ENCODE measurements around the gene UTY.
A peak's percentile ranks its signal among the peaks of the same experiment; 100 is the strongest.

The UTY gene

GRCh38 chrY:13479828-13480227 is at the start of gene UTY:
Gene UTY, minus strand, starts transcription at chrY:13480033. Its CDS starts 368 bp downstream, at chrY:13479665.
- Histone ChIP-seq H3K4me3 (ENCODE audit: low read length) (peak within 1 kb of the TSS; percentile 88), H3K36me3 (ENCODE audit: control insufficient read depth, insufficient read depth, low read length) (no peaks in the 10 kb centered on the region), H3K27me3 (ENCODE audit: control insufficient read depth, insufficient read depth, low read length) (no peaks in the 10 kb centered on the region), H3K9ac (ENCODE audit: low read length) (peak within 1 kb of the TSS; percentile 98), H3K4me1 (ENCODE audit: control insufficient read depth, insufficient read depth, low read length) (no peaks in the 10 kb centered on the region), H3K9me3 (ENCODE audit: control insufficient read depth, low read length) (no peaks in the 10 kb centered on the region)

GRCh38 chrY:13520474-13520873 is 40.6 kb upstream of the UTY start:
- H3K9me3 ChIP-seq (ENCODE audit: control insufficient read depth, low read length), result no peaks in the 10 kb centered on the region
- no peak overlapping the region for H3K4me3 ChIP-seq (ENCODE audit: low read length)
- H3K36me3 ChIP-seq (ENCODE audit: control insufficient read depth, insufficient read depth, low read length), result no peaks in the 10 kb centered on the region
- H3K27me3 ChIP-seq (ENCODE audit: control insufficient read depth, insufficient read depth, low read length), result no peaks in the 10 kb centered on the region
- H3K9ac ChIP-seq (ENCODE audit: low read length), result no peak overlapping the region
- no peaks in the 10 kb centered on the region for H3K4me1 ChIP-seq (ENCODE audit: control insufficient read depth, insufficient read depth, low read length)

GRCh38 chrY:13501215-13501614 is 21.4 kb upstream of the UTY start:
- Histone ChIP-seq H3K4me1 (ENCODE audit: control insufficient read depth, insufficient read depth, low read length) (no peaks in the 10 kb centered on the region), H3K4me3 (ENCODE audit: low read length) (no peak overlapping the region), H3K9me3 (ENCODE audit: control insufficient read depth, low read length) (no peaks in the 10 kb centered on the region), H3K27me3 (ENCODE audit: control insufficient read depth, insufficient read depth, low read length) (no peaks in the 10 kb centered on the region), H3K9ac (ENCODE audit: low read length) (no peak overlapping the region), H3K36me3 (ENCODE audit: control insufficient read depth, insufficient read depth, low read length) (no peaks in the 10 kb centered on the region)

- H3K4me3 ChIP-seq (ENCODE audit: low read length), result no peak overlapping the region
These were observed 13.9 kb upstream of the UTY start for GRCh38 chrY:13493737-13494136.

GRCh38 chrY:13492408-13492807 is 12.6 kb upstream of the UTY start:
- no peak overlapping the region for H3K9ac ChIP-seq (ENCODE audit: low read length)
- H3K9me3 ChIP-seq (ENCODE audit: control insufficient read depth, low read length), result no peaks in the 10 kb centered on the region
- no peaks in the 10 kb centered on the region for H3K36me3 ChIP-seq (ENCODE audit: control insufficient read depth, insufficient read depth, low read length)
- H3K4me1 ChIP-seq (ENCODE audit: control insufficient read depth, insufficient read depth, low read length), result peaks cover 8% of the 10 kb centered on the region
- no peaks in the 10 kb centered on the region for H3K27me3 ChIP-seq (ENCODE audit: control insufficient read depth, insufficient read depth, low read length)
- H3K4me3 ChIP-seq (ENCODE audit: low read length), result no peak overlapping the region

More at GRCh38 chrY:13493737-13494136, 13.9 kb upstream of the UTY start:
- Histone ChIP-seq H3K9ac (ENCODE audit: low read length) (no peak overlapping the region), H3K27me3 (ENCODE audit: control insufficient read depth, insufficient read depth, low read length) (no peaks in the 10 kb centered on the region), H3K9me3 (ENCODE audit: control insufficient read depth, low read length) (no peaks in the 10 kb centered on the region), H3K36me3 (ENCODE audit: control insufficient read depth, insufficient read depth, low read length) (no peaks in the 10 kb centered on the region), H3K4me1 (ENCODE audit: control insufficient read depth, insufficient read depth, low read length) (peaks cover 7% of the 10 kb centered on the region)

- Histone ChIP-seq H3K4me1 (ENCODE audit: control insufficient read depth, insufficient read depth, low read length) (peaks cover 8% of the 10 kb centered on the region), H3K9me3 (ENCODE audit: control insufficient read depth, low read length) (no peaks in the 10 kb centered on the region), H3K9ac (ENCODE audit: low read length) (no peak overlapping the region), H3K27me3 (ENCODE audit: control insufficient read depth, insufficient read depth, low read length) (no peaks in the 10 kb centered on the region), H3K36me3 (ENCODE audit: control insufficient read depth, insufficient read depth, low read length) (no peaks in the 10 kb centered on the region), H3K4me3 (ENCODE audit: low read length) (no peak overlapping the region)
These were observed 8.9 kb upstream of the UTY start for GRCh38 chrY:13488738-13489137.

GRCh38 chrY:13479121-13479711 is 617 bp downstream of the UTY start:
- Histone ChIP-seq H3K9me3 (ENCODE audit: control insufficient read depth, low read length) (no peaks in the 10 kb centered on the region), H3K4me3 (ENCODE audit: low read length) (peak overlapping the region; percentile 88), H3K9ac (ENCODE audit: low read length) (peak overlapping the region; percentile 98), H3K36me3 (ENCODE audit: control insufficient read depth, insufficient read depth, low read length) (no peaks in the 10 kb centered on the region), H3K4me1 (ENCODE audit: control insufficient read depth, insufficient read depth, low read length) (no peaks in the 10 kb centered on the region), H3K27me3 (ENCODE audit: control insufficient read depth, insufficient read depth, low read length) (no peaks in the 10 kb centered on the region)

GRCh38 chrY:13478126-13478785 is 1.6 kb downstream of the UTY start:
- H3K27me3 ChIP-seq (ENCODE audit: control insufficient read depth, insufficient read depth, low read length), result no peaks in the 10 kb centered on the region
- peaks cover 3% of the 10 kb centered on the region for H3K4me1 ChIP-seq (ENCODE audit: control insufficient read depth, insufficient read depth, low read length)
- H3K4me3 ChIP-seq (ENCODE audit: low read length), result peak overlapping the region; percentile 88
- H3K9ac ChIP-seq (ENCODE audit: low read length), result peak overlapping the region; percentile 98
- H3K9me3 ChIP-seq (ENCODE audit: control insufficient read depth, low read length), result no peaks in the 10 kb centered on the region
- H3K36me3 ChIP-seq (ENCODE audit: control insufficient read depth, insufficient read depth, low read length), result no peaks in the 10 kb centered on the region

GRCh38 chrY:13474997-13475396 is 4.8 kb downstream of the UTY start:
- H3K27me3 ChIP-seq (ENCODE audit: control insufficient read depth, insufficient read depth, low read length), result no peaks in the 10 kb centered on the region
- no peaks in the 10 kb centered on the region for H3K36me3 ChIP-seq (ENCODE audit: control insufficient read depth, insufficient read depth, low read length)
- H3K4me3 ChIP-seq (ENCODE audit: low read length), result no peak overlapping the region
- H3K4me1 ChIP-seq (ENCODE audit: control insufficient read depth, insufficient read depth, low read length), result peaks cover 3% of the 10 kb centered on the region
- no peak overlapping the region for H3K9ac ChIP-seq (ENCODE audit: low read length)
- H3K9me3 ChIP-seq (ENCODE audit: control insufficient read depth, low read length), result no peaks in the 10 kb centered on the region

- no peaks in the 10 kb centered on the region for H3K36me3 ChIP-seq (ENCODE audit: control insufficient read depth, insufficient read depth, low read length)
- H3K4me1 ChIP-seq (ENCODE audit: control insufficient read depth, insufficient read depth, low read length), result no peaks in the 10 kb centered on the region
- no peaks in the 10 kb centered on the region for H3K9me3 ChIP-seq (ENCODE audit: control insufficient read depth, low read length)
- no peaks in the 10 kb centered on the region for H3K27me3 ChIP-seq (ENCODE audit: control insufficient read depth, insufficient read depth, low read length)
- no peak overlapping the region for H3K9ac ChIP-seq (ENCODE audit: low read length)
- H3K4me3 ChIP-seq (ENCODE audit: low read length), result no peak overlapping the region
These were observed 28.3 kb downstream of the UTY start for GRCh38 chrY:13451572-13451971.

GRCh38 chrY:13450596-13451130 is 29.2 kb downstream of the UTY start:
- Histone ChIP-seq H3K9ac (ENCODE audit: low read length) (no peak overlapping the region), H3K36me3 (ENCODE audit: control insufficient read depth, insufficient read depth, low read length) (no peaks in the 10 kb centered on the region), H3K27me3 (ENCODE audit: control insufficient read depth, insufficient read depth, low read length) (no peaks in the 10 kb centered on the region), H3K9me3 (ENCODE audit: control insufficient read depth, low read length) (no peaks in the 10 kb centered on the region), H3K4me1 (ENCODE audit: control insufficient read depth, insufficient read depth, low read length) (no peaks in the 10 kb centered on the region), H3K4me3 (ENCODE audit: low read length) (no peak overlapping the region)

- H3K4me3 ChIP-seq (ENCODE audit: low read length), result no peak overlapping the region
- H3K4me1 ChIP-seq (ENCODE audit: control insufficient read depth, insufficient read depth, low read length), result peaks cover 5% of the 10 kb centered on the region
- H3K9ac ChIP-seq (ENCODE audit: low read length), result no peak overlapping the region
- no peaks in the 10 kb centered on the region for H3K36me3 ChIP-seq (ENCODE audit: control insufficient read depth, insufficient read depth, low read length)
- no peaks in the 10 kb centered on the region for H3K27me3 ChIP-seq (ENCODE audit: control insufficient read depth, insufficient read depth, low read length)
- H3K9me3 ChIP-seq (ENCODE audit: control insufficient read depth, low read length), result no peaks in the 10 kb centered on the region
These were observed 34.3 kb downstream of the UTY start for GRCh38 chrY:13445566-13445965.
